Dendritic cell treated with granulocyte-macrophage colony-stimulating factor and Interleukin-4, amounts not matched to agents 40 ng/mL and 50 ng/mL, for 4 days (primary cell): Measurements from ENCODE around the gene KRTAP19-1.

Experiments
- H3K27ac Mint-ChIP-seq: one replicate; pipeline ENCODE4 v1.8.0; 2022; ENCODE audit warnings: mild to moderate bottlenecking, mixed read lengths
- H3K27me3 Mint-ChIP-seq: one replicate; pipeline ENCODE4 v1.8.0; 2022; ENCODE audit warnings: mild to moderate bottlenecking, mixed read lengths
- H3K36me3 Mint-ChIP-seq: one replicate; pipeline ENCODE4 v1.8.0; 2022; ENCODE audit warnings: low read depth, mixed read lengths
- H3K4me1 Mint-ChIP-seq: one replicate; pipeline ENCODE4 v1.8.0; 2022; ENCODE audit warnings: low read depth, mixed read lengths
- H3K4me3 Mint-ChIP-seq: one replicate; pipeline ENCODE4 v1.8.0; 2022; ENCODE audit warnings: mild to moderate bottlenecking, moderate library complexity, mixed read lengths
- H3K9me3 Mint-ChIP-seq: one replicate; pipeline ENCODE4 v1.8.0; 2022; ENCODE audit warnings: mixed read lengths
- intact Hi-C: fragments of 100-400 bp; cut with micrococcal nuclease; formaldehyde crosslinking; loops from one replicate; pipeline ENCODE4 v1.15.0; 2022

The KRTAP19-1 gene

GRCh38 chr21:30448514-30448913 is 31.7 kb downstream of the KRTAP19-1 start:
- no peaks in the 10 kb centered on the region for H3K4me1 Mint-ChIP-seq
- intact Hi-C loops, result no loop called here
- H3K9me3 Mint-ChIP-seq, result no peaks in the 10 kb centered on the region
- no peak overlapping the region for H3K27ac Mint-ChIP-seq
- no peaks in the 10 kb centered on the region for H3K27me3 Mint-ChIP-seq
- no peak overlapping the region for H3K4me3 Mint-ChIP-seq
- no peaks in the 10 kb centered on the region for H3K36me3 Mint-ChIP-seq

GRCh38 chr21:30447056-30447455 is 33.1 kb downstream of the KRTAP19-1 start:
- H3K4me3 Mint-ChIP-seq, result no peak overlapping the region
- no peaks in the 10 kb centered on the region for H3K9me3 Mint-ChIP-seq
- intact Hi-C loops, result no loop called here
- H3K36me3 Mint-ChIP-seq, result no peaks in the 10 kb centered on the region
- no peak overlapping the region for H3K27ac Mint-ChIP-seq
- no peaks in the 10 kb centered on the region for H3K4me1 Mint-ChIP-seq
- H3K27me3 Mint-ChIP-seq, result no peaks in the 10 kb centered on the region

DNA sequence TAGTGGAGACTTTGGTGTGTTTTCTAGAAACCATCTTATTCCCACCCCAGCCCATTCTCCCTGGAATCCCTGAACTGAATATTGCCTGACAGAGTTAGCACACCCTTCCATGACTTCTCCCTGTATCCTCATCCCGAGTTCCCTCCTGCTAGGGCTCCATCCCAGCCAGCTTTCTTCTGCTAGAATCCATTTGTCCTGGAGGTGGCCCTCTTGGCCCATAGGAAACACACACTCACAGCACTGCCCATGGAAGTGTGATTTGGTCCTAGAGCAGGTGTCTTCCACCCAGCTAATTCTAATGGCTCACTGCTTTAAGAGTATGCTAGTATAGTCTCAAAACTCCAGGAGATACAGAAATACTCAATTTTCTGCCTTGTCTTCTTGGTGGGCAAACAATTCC is 36.0 kb downstream of the KRTAP19-1 start:
- no peak overlapping the region for H3K4me3 Mint-ChIP-seq
- intact Hi-C loops, result no loop called here
- H3K27me3 Mint-ChIP-seq, result no peaks in the 10 kb centered on the region
- no peaks in the 10 kb centered on the region for H3K9me3 Mint-ChIP-seq
- H3K4me1 Mint-ChIP-seq, result no peaks in the 10 kb centered on the region
- H3K27ac Mint-ChIP-seq, result no peak overlapping the region
- no peaks in the 10 kb centered on the region for H3K36me3 Mint-ChIP-seq

DNA sequence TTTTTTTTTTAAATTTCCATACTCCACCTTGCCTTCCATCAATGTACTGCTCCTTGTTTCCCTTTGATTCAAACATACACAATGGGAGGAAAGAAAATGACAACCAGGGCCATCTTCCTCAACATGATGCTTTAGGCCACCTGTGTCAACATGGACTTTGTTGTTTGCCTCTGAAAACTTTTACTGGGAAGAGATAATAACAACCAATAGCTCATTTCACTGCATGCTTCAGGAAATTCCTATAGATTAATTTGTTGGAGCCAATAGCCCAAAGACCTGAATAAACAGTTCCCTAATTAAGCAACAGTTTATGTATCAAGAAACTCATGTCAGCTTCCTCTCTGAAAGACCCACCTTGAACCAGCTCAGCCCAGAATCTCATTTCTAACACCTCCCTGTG is 36.9 kb downstream of the KRTAP19-1 start:
- H3K36me3 Mint-ChIP-seq, result no peaks in the 10 kb centered on the region
- no peak overlapping the region for H3K27ac Mint-ChIP-seq
- intact Hi-C loops, result no loop called here
- no peaks in the 10 kb centered on the region for H3K4me1 Mint-ChIP-seq
- H3K4me3 Mint-ChIP-seq, result no peak overlapping the region
- H3K9me3 Mint-ChIP-seq, result no peaks in the 10 kb centered on the region
- H3K27me3 Mint-ChIP-seq, result no peaks in the 10 kb centered on the region

DNA sequence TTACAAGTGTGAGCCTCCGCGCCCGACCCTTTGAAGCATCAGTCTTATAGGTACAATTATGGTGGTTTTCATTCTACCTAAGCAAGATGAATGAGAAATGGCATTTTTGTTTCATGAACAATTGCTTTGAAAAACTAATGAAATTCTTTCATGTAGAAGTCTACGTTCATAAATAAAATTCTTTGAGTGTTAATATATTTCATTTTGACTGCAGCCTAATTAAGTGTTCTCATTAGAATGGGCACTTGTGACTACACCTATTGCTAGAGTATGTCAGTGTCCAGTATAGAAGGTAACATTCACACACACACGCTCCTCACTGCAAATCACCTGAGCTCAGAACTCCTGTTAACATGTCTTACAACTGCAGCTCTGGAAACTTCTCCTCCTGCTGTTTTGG is 40.2 kb downstream of the KRTAP19-1 start, which contains the start of gene KRTAP15-1:
Gene KRTAP15-1 (plus strand): TSS at position 301 of the 400 bp plus-strand sequence. CDS start 53 bp downstream, at position 354.
- intact Hi-C loops, result no loop called here
- Mint-ChIP-seq H3K9me3 (no peaks in the 10 kb centered on the region), H3K4me1 (no peaks in the 10 kb centered on the region), H3K36me3 (no peaks in the 10 kb centered on the region), H3K27me3 (no peaks in the 10 kb centered on the region), H3K4me3 (no peak within 1 kb of the TSS), H3K27ac (no peak within 1 kb of the TSS)

DNA sequence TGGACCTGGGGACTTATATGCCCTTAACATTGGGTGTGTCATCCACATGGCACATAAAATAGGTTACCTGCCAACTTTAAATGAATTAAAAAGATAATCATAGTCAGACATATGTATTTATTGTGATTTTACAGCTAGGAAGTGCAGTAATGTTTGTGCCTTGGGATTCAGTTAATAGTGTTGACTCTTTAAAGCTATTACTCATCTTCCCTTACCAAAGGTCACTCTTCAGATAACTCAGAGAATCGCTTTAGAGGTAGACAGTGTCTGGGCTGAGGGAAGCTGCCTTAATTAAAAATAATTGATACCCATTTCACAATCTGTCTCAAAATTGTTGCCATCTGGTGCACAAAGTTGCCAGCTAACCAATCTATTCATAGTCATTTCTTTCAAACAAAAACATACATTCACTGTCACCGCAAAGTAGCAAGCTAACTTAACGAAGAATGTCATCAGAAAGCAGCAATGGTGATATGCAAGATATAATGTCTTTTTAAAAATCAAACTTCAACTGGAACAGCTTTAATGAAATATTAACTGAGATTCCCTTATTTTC is 43.1 kb downstream of the KRTAP19-1 start:
- intact Hi-C loops, result no loop called here
- Mint-ChIP-seq H3K4me3 (no peak overlapping the region), H3K27me3 (no peaks in the 10 kb centered on the region), H3K9me3 (no peaks in the 10 kb centered on the region), H3K4me1 (no peaks in the 10 kb centered on the region), H3K36me3 (no peaks in the 10 kb centered on the region), H3K27ac (no peak overlapping the region)

DNA sequence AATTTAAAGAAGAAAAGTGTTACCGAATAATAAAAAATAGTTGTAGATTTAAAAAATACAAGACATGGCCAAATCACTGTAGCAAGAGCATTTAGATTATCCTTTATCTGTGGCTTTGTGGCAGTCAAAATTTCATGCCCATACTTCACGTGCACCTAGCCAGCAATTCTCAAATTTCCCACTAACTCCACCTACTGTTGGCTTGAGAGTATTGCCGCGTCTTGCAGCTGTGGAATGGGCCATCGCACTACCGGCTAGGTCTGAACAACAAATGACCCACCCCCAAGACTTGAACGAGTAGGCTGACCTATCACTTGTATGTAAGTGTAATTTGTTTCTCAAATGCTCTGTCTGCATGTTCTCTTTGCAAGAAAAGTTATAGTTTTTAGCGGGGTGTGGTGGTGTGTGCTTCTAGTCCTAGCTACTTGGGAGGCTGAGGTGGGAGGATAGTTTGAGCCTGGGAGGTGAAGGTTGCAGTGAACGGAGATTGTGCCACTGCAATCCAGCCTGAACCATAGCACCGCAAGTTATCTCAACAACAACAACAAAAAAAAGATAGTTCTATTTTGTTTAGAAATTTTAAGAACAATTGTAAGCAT is 46.0 kb downstream of the KRTAP19-1 start:
- Mint-ChIP-seq H3K9me3 (no peaks in the 10 kb centered on the region), H3K36me3 (no peaks in the 10 kb centered on the region), H3K27ac (no peak overlapping the region), H3K27me3 (no peaks in the 10 kb centered on the region), H3K4me1 (no peaks in the 10 kb centered on the region), H3K4me3 (no peak overlapping the region)
- intact Hi-C loops, result no loop called here

DNA sequence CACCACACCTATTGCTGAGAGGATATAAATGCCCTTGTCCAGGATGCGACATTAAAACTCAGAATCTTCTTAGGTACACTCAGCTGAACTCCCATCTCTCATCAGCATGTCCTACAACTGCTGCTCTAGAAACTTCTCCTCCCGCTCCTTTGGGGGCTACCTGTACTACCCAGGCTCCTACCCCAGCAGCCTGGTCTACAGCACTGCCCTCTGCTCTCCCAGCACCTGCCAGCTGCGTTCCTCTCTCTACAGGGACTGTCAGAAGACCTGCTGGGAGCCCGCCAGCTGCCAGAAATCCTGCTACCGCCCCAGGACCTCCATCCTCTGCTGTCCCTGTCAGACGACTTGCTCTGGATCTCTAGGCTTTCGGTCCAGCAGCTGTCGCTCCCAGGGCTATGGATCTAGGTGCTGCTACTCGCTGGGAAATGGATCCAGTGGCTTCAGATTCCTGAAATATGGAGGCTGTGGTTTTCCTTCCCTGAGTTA is 50.0 kb downstream of the KRTAP19-1 start, which contains the start of gene KRTAP13-4:
Gene KRTAP13-4 (plus strand): TSS at position 51 of the 486 bp plus-strand sequence. CDS start 56 bp downstream, at position 107.
- Mint-ChIP-seq H3K27ac (no peak within 1 kb of the TSS), H3K4me1 (no peaks in the 10 kb centered on the region), H3K36me3 (no peaks in the 10 kb centered on the region), H3K9me3 (no peaks in the 10 kb centered on the region), H3K27me3 (no peaks in the 10 kb centered on the region), H3K4me3 (no peak within 1 kb of the TSS)
- intact Hi-C loops, result no loop called here
